ENCODE results near the gene CUL9. TPM values are rescaled to one million over a fixed set of nuclear protein-coding genes. Genes with fewer than 3 reads are reported as not detected.

The CUL9 gene
- total RNA-seq, 5 donors from 2014 or later (not counting 1 experiment from before 2014, with no cell fraction given): 92.5 to 107 (median 96.5) TPM

DNA sequence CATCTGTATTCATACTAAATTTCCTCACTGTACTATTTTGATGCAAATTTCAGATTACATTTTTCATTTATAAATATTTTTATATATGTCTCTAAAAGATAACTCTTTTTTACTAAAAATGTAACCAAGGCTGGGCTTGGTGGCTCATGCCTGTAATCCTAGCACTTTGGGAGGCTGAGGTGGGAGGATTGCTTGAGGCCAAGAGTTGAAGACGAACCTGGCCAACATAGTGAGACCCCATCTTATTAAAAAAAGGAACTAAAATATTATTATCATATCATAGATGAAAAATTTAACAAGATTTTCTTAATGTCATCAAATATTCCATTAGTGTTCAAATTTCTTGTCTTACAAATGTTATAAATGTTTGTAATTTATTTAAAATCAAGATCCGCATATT is 53.8 kb downstream of the CUL9 start:
- whole genome bisulfite sequencing (ENCODE audit: insufficient coverage): no CpG with 5 or more reads among the region's 2 CpGs
- peaks cover 0 to 6% (median 3%) of the 10 kb centered on the region in 3 donors for H3K9me3 Mint-ChIP-seq
- peaks cover 2 to 30% of the 10 kb centered on the region in 2 experiments for H3K27me3 ChIP-seq (replicated peaks in 1 of 2; ENCODE audit: control insufficient read depth in 2 of 2, extremely low read depth in 1 of 2, insufficient read depth in 2 of 2, low read length in 1 of 2)
- ChIA-PET POLR2A (no interaction called here), CTCF (interaction anchor here in 1 of 2 donors (0.8 kb wide), 1 partner anchor 12 kb away, joined by 3 read pairs; no protein-coding TSS in a partner anchor)
- H3K27ac Mint-ChIP-seq: no peak overlapping the region
- peaks cover 5% of the 10 kb centered on the region for H3K36me3 Mint-ChIP-seq
- H3K4me3 Mint-ChIP-seq: no peak overlapping the region
- no peaks in the 10 kb centered on the region for H3K36me3 ChIP-seq (ENCODE audit: control insufficient read depth in 2 of 2, extremely low read depth in 1 of 2, insufficient read depth in 1 of 2, low read length in 1 of 2)
- DNase-seq: no peak
- no peak for ATAC-seq (replicated peaks in 1 of 4)
- H3K4me1 Mint-ChIP-seq: peaks cover 0 to 3% (median 0%) of the 10 kb centered on the region in 3 donors
- no peaks in the 10 kb centered on the region for H3K4me1 ChIP-seq (ENCODE audit: control insufficient read depth in 1 of 2, extremely low read depth in 1 of 2, insufficient read depth in 2 of 2, low read length in 2 of 2)
- H3K4me3 ChIP-seq (ENCODE audit: control insufficient read depth in 1 of 2, extremely low read depth in 1 of 2, low read length in 1 of 2): no peak overlapping the region
- peaks cover 26 to 34% of the 10 kb centered on the region in 2 donors for H3K27me3 Mint-ChIP-seq
- no peaks in the 10 kb centered on the region for H3K9me3 ChIP-seq
- H3K27ac ChIP-seq (ENCODE audit: low read length): no peak overlapping the region

DNA sequence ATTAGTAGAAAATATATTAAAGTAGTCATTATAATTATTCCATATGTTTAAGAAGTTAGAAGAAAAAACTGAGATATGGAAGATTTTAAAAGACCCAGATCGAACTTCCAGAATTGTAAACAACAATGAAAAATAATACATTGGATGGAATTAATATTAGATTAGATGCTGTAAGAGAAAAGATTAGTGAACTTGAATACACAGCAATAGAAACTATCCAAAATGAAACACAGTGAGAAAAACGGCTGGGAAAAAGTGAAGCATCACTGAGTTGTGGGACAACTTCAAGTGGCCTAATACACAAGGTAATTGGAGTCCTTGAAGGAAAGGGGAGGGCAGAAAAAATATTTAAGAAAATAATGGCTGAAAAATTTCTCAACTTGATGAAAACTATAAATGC is 57.1 kb downstream of the CUL9 start:
- no peaks in the 10 kb centered on the region for H3K9me3 ChIP-seq
- H3K27ac ChIP-seq (ENCODE audit: low read length): no peak overlapping the region
- Mint-ChIP-seq H3K27ac (no peak overlapping the region), H3K36me3 (peaks cover 5% of the 10 kb centered on the region), H3K4me1 (no peaks in the 10 kb centered on the region), H3K9me3 (peaks cover 0 to 6% (median 3%) of the 10 kb centered on the region in 3 donors), H3K4me3 (no peak overlapping the region), H3K27me3 (peaks cover 26 to 33% of the 10 kb centered on the region in 2 donors)
- no peak for DNase-seq
- no CpG with 5 or more reads among the region's 2 CpGs for WGBS (ENCODE audit: insufficient coverage)
- H3K36me3 ChIP-seq (ENCODE audit: control insufficient read depth in 2 of 2, extremely low read depth in 1 of 2, insufficient read depth in 1 of 2, low read length in 1 of 2): no peaks in the 10 kb centered on the region
- H3K27me3 ChIP-seq (replicated peaks in 1 of 2; ENCODE audit: control insufficient read depth in 2 of 2, extremely low read depth in 1 of 2, insufficient read depth in 2 of 2, low read length in 1 of 2): peaks cover 7 to 43% of the 10 kb centered on the region in 2 experiments
- POLR2A ChIA-PET: interaction anchor here in 1 of 2 donors (0.6 kb wide), 1 partner anchor 69 kb away, joined by 4 read pairs; the partner anchor contains the start of gene CRIP3
- no peaks in the 10 kb centered on the region for H3K4me1 ChIP-seq (ENCODE audit: control insufficient read depth in 1 of 2, extremely low read depth in 1 of 2, insufficient read depth in 2 of 2, low read length in 2 of 2)
- no peak overlapping the region for H3K4me3 ChIP-seq (ENCODE audit: control insufficient read depth in 1 of 2, extremely low read depth in 1 of 2, low read length in 1 of 2)
- no peak for ATAC-seq (replicated peaks in 1 of 4)
- CTCF ChIA-PET: interaction anchor here (0.6 to 0.7 kb wide), 3 partner anchors 50 to 199 kb away, joined by 3 to 5 read pairs (median 3); no protein-coding TSS in a partner anchor

DNA sequence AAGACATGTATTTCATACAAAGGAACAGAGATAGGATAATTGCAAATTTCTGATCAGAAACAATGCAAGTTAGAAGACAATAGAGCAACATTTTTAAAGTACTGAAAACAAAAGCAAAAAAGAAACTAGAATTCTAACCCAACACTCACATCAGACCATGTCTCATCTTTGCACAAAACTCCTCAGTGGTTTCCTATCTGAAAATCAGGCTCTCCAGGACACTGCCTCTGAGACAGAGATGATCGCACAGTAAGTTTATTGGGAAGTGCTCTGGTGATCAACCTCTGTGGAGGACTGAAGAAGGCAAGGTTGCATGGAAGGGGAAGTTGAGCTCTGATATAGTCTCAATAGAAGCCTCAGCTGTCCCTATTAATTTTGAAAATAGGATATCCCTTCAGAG is 59.0 kb downstream of the CUL9 start:
- Mint-ChIP-seq H3K9me3 (peaks cover 0 to 6% (median 3%) of the 10 kb centered on the region in 3 donors), H3K36me3 (peaks cover 5% of the 10 kb centered on the region), H3K27me3 (peaks cover 26 to 33% of the 10 kb centered on the region in 2 donors), H3K4me1 (no peaks in the 10 kb centered on the region), H3K4me3 (no peak overlapping the region), H3K27ac (no peak overlapping the region)
- WGBS (ENCODE audit: insufficient coverage): no CpG with 5 or more reads among the region's 1 CpG
- ATAC-seq (replicated peaks in 1 of 4) (no peak), DNase-seq (no peak)
- H3K9me3 ChIP-seq: no peaks in the 10 kb centered on the region
- H3K36me3 ChIP-seq (ENCODE audit: control insufficient read depth in 2 of 2, extremely low read depth in 1 of 2, insufficient read depth in 1 of 2, low read length in 1 of 2): no peaks in the 10 kb centered on the region
- H3K4me3 ChIP-seq (ENCODE audit: control insufficient read depth in 1 of 2, extremely low read depth in 1 of 2, low read length in 1 of 2): no peak overlapping the region
- no peak overlapping the region for H3K27ac ChIP-seq (ENCODE audit: low read length)
- no peaks in the 10 kb centered on the region for H3K4me1 ChIP-seq (ENCODE audit: control insufficient read depth in 1 of 2, extremely low read depth in 1 of 2, insufficient read depth in 2 of 2, low read length in 2 of 2)
- H3K27me3 ChIP-seq (replicated peaks in 1 of 2; ENCODE audit: control insufficient read depth in 2 of 2, extremely low read depth in 1 of 2, insufficient read depth in 2 of 2, low read length in 1 of 2): peaks cover 11 to 53% of the 10 kb centered on the region in 2 experiments
- ChIA-PET POLR2A (interaction anchor here in 1 of 2 donors (0.6 kb wide), 1 partner anchor 217 kb away, joined by 3 read pairs; no protein-coding TSS in a partner anchor), CTCF (no interaction called here)

DNA sequence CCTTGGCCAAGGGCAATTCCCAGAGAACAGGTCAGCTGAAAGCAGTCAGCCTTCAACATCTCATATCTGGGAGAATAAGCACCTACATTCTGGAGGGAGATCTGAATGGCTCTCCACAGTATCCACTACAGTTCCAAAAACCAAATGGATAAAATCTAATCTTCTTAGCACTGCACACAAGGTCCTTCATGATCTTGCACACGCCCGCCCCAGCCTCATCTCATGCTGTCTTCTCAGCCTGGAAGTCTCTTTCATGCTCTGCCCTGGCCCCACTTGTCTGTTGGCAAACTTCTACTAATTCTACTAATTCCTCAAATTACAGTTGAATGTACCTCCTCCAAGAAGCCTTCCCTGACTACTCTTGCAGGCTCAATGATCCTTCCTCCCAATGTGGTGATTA is 59.5 kb downstream of the CUL9 start:
- no peak for ATAC-seq (replicated peaks in 1 of 4)
- Histone ChIP-seq H3K36me3 (ENCODE audit: control insufficient read depth in 2 of 2, extremely low read depth in 1 of 2, insufficient read depth in 1 of 2, low read length in 1 of 2) (no peaks in the 10 kb centered on the region), H3K4me3 (ENCODE audit: control insufficient read depth in 1 of 2, extremely low read depth in 1 of 2, low read length in 1 of 2) (no peak overlapping the region), H3K27me3 (replicated peaks in 1 of 2; ENCODE audit: control insufficient read depth in 2 of 2, extremely low read depth in 1 of 2, insufficient read depth in 2 of 2, low read length in 1 of 2) (peaks cover 11 to 58% of the 10 kb centered on the region in 2 experiments), H3K27ac (ENCODE audit: low read length) (no peak overlapping the region), H3K4me1 (ENCODE audit: control insufficient read depth in 1 of 2, extremely low read depth in 1 of 2, insufficient read depth in 2 of 2, low read length in 2 of 2) (peaks cover 0 to 2% of the 10 kb centered on the region in 2 experiments), H3K9me3 (no peaks in the 10 kb centered on the region)
- Mint-ChIP-seq H3K27me3 (peaks cover 22 to 31% of the 10 kb centered on the region in 2 donors), H3K27ac (no peak overlapping the region), H3K4me1 (peaks cover 0 to under 1% (median 0%) of the 10 kb centered on the region in 3 donors), H3K4me3 (no peak overlapping the region), H3K9me3 (peaks cover 0 to 6% (median 3%) of the 10 kb centered on the region in 3 donors), H3K36me3 (peaks cover 5% of the 10 kb centered on the region)
- ChIA-PET CTCF (no interaction called here), POLR2A (no interaction called here)
- 75% methylated on average over 2 of the region's 2 CpGs for WGBS (ENCODE audit: insufficient coverage)
- no peak for DNase-seq

DNA sequence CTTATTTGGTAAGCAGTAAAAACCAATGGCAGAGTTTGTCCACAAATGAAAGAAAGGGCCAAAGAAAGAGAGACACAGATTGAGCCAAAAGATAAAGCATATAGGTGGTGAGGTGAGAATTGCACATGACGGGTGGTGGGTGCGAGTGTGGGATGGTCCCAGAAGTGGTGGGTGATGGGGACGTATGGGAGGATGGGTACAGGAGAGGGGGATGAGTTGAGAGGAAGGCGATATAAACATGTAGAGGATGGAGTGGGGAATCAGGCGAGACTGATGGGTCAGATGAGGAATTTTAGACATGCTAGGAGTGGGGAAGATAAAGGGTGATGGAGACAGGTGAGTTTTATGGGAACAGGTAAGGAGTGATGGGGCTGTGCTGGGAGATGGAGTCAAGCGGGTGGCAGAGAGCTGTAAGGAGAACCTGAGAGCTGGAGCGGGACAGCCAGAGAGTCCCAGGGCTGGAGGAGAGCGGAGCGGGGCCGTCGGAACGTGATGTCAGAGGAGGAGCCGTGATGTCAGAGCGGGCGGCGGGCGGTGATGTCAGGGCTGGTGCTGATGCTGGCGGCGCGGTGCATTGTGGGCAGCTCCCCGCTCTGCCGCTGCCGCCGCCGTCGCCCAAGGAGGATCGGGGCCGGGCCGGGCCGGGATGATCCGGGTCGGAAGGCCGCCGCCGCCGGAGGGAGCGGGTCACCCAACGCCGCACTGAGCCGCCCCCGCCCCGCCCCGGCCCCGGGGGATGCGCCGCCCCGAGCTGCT is 61.1 kb downstream of the CUL9 start, which contains the start of gene TTBK1:
TSS of gene TTBK1 (plus strand) at position 574 of the 756 bp plus-strand sequence. CDS start 3,180 bp downstream, outside the sequence.
- Histone ChIP-seq H3K36me3 (ENCODE audit: control insufficient read depth in 2 of 2, extremely low read depth in 1 of 2, insufficient read depth in 1 of 2, low read length in 1 of 2) (no peaks in the 10 kb centered on the region), H3K9me3 (no peaks in the 10 kb centered on the region), H3K27me3 (replicated peaks in 1 of 2; ENCODE audit: control insufficient read depth in 2 of 2, extremely low read depth in 1 of 2, insufficient read depth in 2 of 2, low read length in 1 of 2) (peaks cover 11 to 52% of the 10 kb centered on the region in 2 experiments), H3K27ac (ENCODE audit: low read length) (no peak within 1 kb of the TSS), H3K4me3 (ENCODE audit: control insufficient read depth in 1 of 2, extremely low read depth in 1 of 2, low read length in 1 of 2) (no peak within 1 kb of the TSS), H3K4me1 (ENCODE audit: control insufficient read depth in 1 of 2, extremely low read depth in 1 of 2, insufficient read depth in 2 of 2, low read length in 2 of 2) (peaks cover 7 to 18% of the 10 kb centered on the region in 2 experiments)
- ChIA-PET POLR2A (interaction anchor here in 1 of 2 donors (0.6 kb wide), 1 partner anchor 234 kb away, joined by 3 read pairs; the partner anchor contains the start of gene TJAP1), CTCF (no interaction called here)
- Mint-ChIP-seq H3K9me3 (peaks cover 0 to 6% (median 3%) of the 10 kb centered on the region in 3 donors), H3K27me3 (peaks cover 14 to 21% of the 10 kb centered on the region in 2 donors), H3K27ac (no peak within 1 kb of the TSS), H3K4me3 (no peak within 1 kb of the TSS), H3K4me1 (peaks cover 10 to 11% (median 10%) of the 10 kb centered on the region in 3 donors), H3K36me3 (peaks cover 5% of the 10 kb centered on the region)
- ATAC-seq (replicated peaks in 1 of 4) (peak in 1 of 4 experiments; percentile 20), DNase-seq (peak in 12 of 35 experiments; percentile 13 to 64 (median 31))
- 11% methylated on average over 46 of the region's 47 CpGs for WGBS (ENCODE audit: insufficient coverage)

DNA sequence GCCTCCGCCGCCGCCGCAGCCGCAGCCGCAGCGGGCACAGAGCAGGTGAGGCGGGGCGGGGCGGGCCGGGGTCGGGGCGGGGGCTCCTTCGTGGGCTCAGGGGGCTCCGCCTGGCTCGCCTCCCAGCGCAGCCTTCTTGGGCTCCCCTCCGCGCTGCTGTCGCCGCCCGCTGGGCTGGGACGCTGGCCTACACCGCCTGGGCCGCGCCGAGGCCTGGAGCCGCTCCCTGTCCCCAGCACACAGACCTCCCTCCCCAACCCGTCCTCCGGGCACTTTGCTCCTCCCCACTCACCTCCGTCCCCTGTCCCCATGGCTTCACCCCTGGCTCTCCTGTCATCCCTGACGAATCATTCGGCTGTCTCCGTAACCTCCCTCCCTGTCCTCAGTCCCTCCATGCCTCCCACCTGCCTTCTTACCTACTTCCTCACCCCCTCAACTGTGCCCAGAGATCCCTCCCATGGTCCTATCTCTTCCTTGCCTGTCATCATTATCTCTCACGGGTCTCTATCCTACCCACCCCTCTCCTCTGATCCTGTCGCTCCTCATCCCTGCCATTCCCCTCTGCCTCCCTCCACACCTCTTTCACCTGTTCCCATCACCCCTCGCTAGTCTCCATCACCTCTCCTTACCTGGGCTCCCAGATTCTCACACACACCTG is 61.8 kb downstream of the CUL9 start:
- ATAC-seq (replicated peaks in 1 of 4) (no peak), DNase-seq (no peak)
- peaks cover 14 to 17% of the 10 kb centered on the region in 2 donors for H3K27me3 Mint-ChIP-seq
- no peaks in the 10 kb centered on the region for H3K9me3 ChIP-seq
- no peaks in the 10 kb centered on the region for H3K36me3 ChIP-seq (ENCODE audit: control insufficient read depth in 2 of 2, extremely low read depth in 1 of 2, insufficient read depth in 1 of 2, low read length in 1 of 2)
- H3K9me3 Mint-ChIP-seq: peaks cover 0 to 6% (median 3%) of the 10 kb centered on the region in 3 donors
- H3K27ac Mint-ChIP-seq: no peak overlapping the region
- peaks cover 11 to 49% of the 10 kb centered on the region in 2 experiments for H3K27me3 ChIP-seq (replicated peaks in 1 of 2; ENCODE audit: control insufficient read depth in 2 of 2, extremely low read depth in 1 of 2, insufficient read depth in 2 of 2, low read length in 1 of 2)
- POLR2A ChIA-PET: interaction anchor here in 1 of 2 donors (0.6 kb wide), 1 partner anchor 233 kb away, joined by 3 read pairs; the partner anchor contains the start of gene TJAP1
- CTCF ChIA-PET: no interaction called here
- H3K4me1 ChIP-seq (ENCODE audit: control insufficient read depth in 1 of 2, extremely low read depth in 1 of 2, insufficient read depth in 2 of 2, low read length in 2 of 2): peaks cover 7 to 19% of the 10 kb centered on the region in 2 experiments
- peaks cover 10 to 11% (median 10%) of the 10 kb centered on the region in 3 donors for H3K4me1 Mint-ChIP-seq
- no peak overlapping the region for H3K27ac ChIP-seq (ENCODE audit: low read length)
- 43% methylated on average over 37 of the region's 37 CpGs for WGBS (ENCODE audit: insufficient coverage)
- H3K4me3 Mint-ChIP-seq: no peak overlapping the region
- H3K4me3 ChIP-seq (ENCODE audit: control insufficient read depth in 1 of 2, extremely low read depth in 1 of 2, low read length in 1 of 2): no peak overlapping the region
- H3K36me3 Mint-ChIP-seq: peaks cover 5% of the 10 kb centered on the region

All from T-cell (primary cell).